HL-60 (cell line): ENCODE data around the gene GGTA1.

Experiments used
- DNase-seq, 2 experiments: peaks; one replicate each; pipeline ENCODE4 v3.0.0-alpha.2; 2010 to 2020; ENCODE audit warnings: low read depth in 1 of 2, low spot score in 1 of 2
- H3K27ac ChIP-seq: fragments of 250-450 bp; sonication (Bioruptor Pico); replicated peaks from 2 replicates; pipeline ENCODE4 v1.5.1; 2020; ENCODE audit warnings: mild to moderate bottlenecking, moderate library complexity
- H3K27me3 ChIP-seq: fragments of 250-450 bp; sonication (Bioruptor Pico); 2 replicates; pipeline ENCODE4 v1.5.1; 2021; ENCODE audit warnings: mild to moderate bottlenecking, moderate library complexity; ENCODE audit not compliant: insufficient read depth, poor library complexity, severe bottlenecking
- H3K4me3 ChIP-seq: replicated peaks from 2 replicates; pipeline ENCODE4 v1.5.1; 2011; ENCODE audit warnings: mild to moderate bottlenecking, control low read depth, low read length; ENCODE audit not compliant: insufficient read depth
- CTCF ChIP-seq: IDR thresholded peaks from one replicate; pipeline ENCODE4 v1.5.1; 2011; ENCODE audit warnings: low read length, control low read depth, inconsistent platforms; ENCODE audit not compliant: insufficient read depth
- GABPA ChIP-seq: IDR thresholded peaks from 2 replicates; pipeline ENCODE4 v1.6.1; 2012; ENCODE audit warnings: low read depth
- POLR2AphosphoS5 ChIP-seq: IDR thresholded peaks from 2 replicates; pipeline ENCODE4 v1.6.1; 2012; ENCODE audit warnings: low read depth
- REST ChIP-seq: IDR thresholded peaks from 2 replicates; pipeline ENCODE4 v1.6.1; 2012; ENCODE audit warnings: low read depth; ENCODE audit not compliant: insufficient replicate concordance
- SPI1 ChIP-seq: IDR thresholded peaks from 2 replicates; pipeline ENCODE4 v1.6.1; 2012; ENCODE audit warnings: low read depth, mild to moderate bottlenecking, borderline replicate concordance

The GGTA1 gene

GRCh38 chr9:121485623-121486022 lies 14.0 kb downstream of the GGTA1 start:
- no peaks in the 10 kb centered on the region for H3K27me3 ChIP-seq
- peak overlapping the region; percentile 32 for H3K27ac ChIP-seq
- DNase-seq = peak in 1 of 2 experiments; percentile 83
- H3K4me3 ChIP-seq = no peak overlapping the region
- TF ChIP-seq SPI1 = peak; percentile 100
- peak; percentile 40; the same call in 1 of the 2 replicates for TF ChIP-seq POLR2AphosphoS5
- TF ChIP-seq GABPA = no peak

- TF ChIP-seq POLR2AphosphoS5 (no peak), SPI1 (no peak), CTCF (no peak), REST (no peak), GABPA (no peak)
- Histone ChIP-seq H3K4me3 (no peak overlapping the region), H3K27me3 (no peaks in the 10 kb centered on the region)
These were observed 14.8 kb downstream of the GGTA1 start for GRCh38 chr9:121484651-121485446.

DNA sequence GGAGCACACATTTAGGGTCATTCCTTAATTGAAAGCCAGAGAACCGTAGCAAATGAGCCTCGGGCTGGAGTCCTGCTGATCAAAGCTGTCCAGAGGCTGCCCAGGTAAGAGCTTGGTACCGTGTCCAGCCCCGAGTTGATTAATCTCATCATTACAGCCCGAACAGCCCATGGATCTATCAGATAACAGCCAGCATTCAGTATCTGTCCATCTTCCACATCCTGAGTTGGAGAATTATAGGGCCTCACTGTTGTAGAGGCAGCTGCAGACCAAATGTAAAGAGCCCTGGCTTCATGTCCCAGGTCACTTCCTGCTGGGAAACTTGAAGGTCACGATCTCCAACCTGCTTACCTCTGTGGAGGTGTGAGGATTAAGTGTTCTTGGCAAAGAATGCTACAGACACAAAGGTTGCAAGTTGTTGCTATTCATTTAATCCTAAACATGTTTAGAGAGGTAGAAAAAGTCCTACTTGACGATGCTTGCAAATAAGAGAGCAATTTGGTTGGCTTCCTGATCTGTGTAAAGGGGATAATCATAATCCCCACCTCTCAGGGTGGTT lies 16.1 kb downstream of the GGTA1 start:
- H3K4me3 ChIP-seq = no peak overlapping the region
- no peaks in the 10 kb centered on the region for H3K27me3 ChIP-seq
- H3K27ac ChIP-seq = no peak overlapping the region
- TF ChIP-seq CTCF (no peak), SPI1 (no peak), POLR2AphosphoS5 (no peak), GABPA (no peak), REST (no peak)
- no peak for DNase-seq

More at GRCh38 chr9:121484651-121485446, 14.8 kb downstream of the GGTA1 start:
- H3K27ac ChIP-seq = no peak overlapping the region
- no peak for DNase-seq

- H3K4me3 ChIP-seq = no peak overlapping the region
- H3K27ac ChIP-seq = no peak overlapping the region
- no peak for TF ChIP-seq GABPA
- TF ChIP-seq CTCF = no peak
- DNase-seq = no peak
- H3K27me3 ChIP-seq = no peaks in the 10 kb centered on the region
These were observed 16.6 kb downstream of the GGTA1 start for GRCh38 chr9:121483049-121483448.
